OCI-LY3 (cell line): ENCODE measurements around the gene WIPF3.

Experiments used
- H2AFZ ChIP-seq: fragments of 200-600, 300-600 bp; shearing (Covaris generic); 2 replicates; pipeline ENCODE4 v1.6.0; 2014; ENCODE audit warnings: antibody characterized with exemption, low read depth, low read length
- H3K27ac ChIP-seq: fragments of 200-600, 300-600 bp; sonication (generic); 2 replicates; pipeline ENCODE4 v1.5.1; 2014; ENCODE audit warnings: mild to moderate bottlenecking, low read length, moderate library complexity, mixed read lengths
- H3K27me3 ChIP-seq: fragments of 200-600, 300-600 bp; sonication (generic); 2 replicates; pipeline ENCODE4 v1.6.1; 2014; ENCODE audit warnings: low read depth, low read length, mixed read lengths
- H3K36me3 ChIP-seq: fragments of 200-600, 300-600 bp; sonication (generic); replicated peaks from 2 replicates; pipeline ENCODE3; 2014; ENCODE audit warnings: low read depth, low read length, mixed read lengths
- H3K4me1 ChIP-seq: fragments of 300-600, 200-600 bp; sonication (generic); 2 replicates; pipeline ENCODE4 v1.6.1; 2014; ENCODE audit warnings: low read length, mixed read lengths
- H3K4me2 ChIP-seq: fragments of 200-600, 300-600 bp; sonication (generic); 2 replicates; pipeline ENCODE4 v1.6.1; 2014; ENCODE audit warnings: low read length, mixed read lengths
- H3K4me3 ChIP-seq: fragments of 300-600, 200-600 bp; sonication (generic); 2 replicates; pipeline ENCODE4 v1.5.1; 2014; ENCODE audit warnings: antibody characterized with exemption, mild to moderate bottlenecking, low read length, moderate library complexity
- H3K79me2 ChIP-seq: fragments of 300-600, 200-600 bp; shearing (Covaris generic); 2 replicates; pipeline ENCODE4 v1.6.1; 2014; ENCODE audit warnings: mild to moderate bottlenecking, low read length, mixed read lengths
- H3K9ac ChIP-seq: fragments of 300-600, 200-600 bp; shearing (Covaris generic); 2 replicates; pipeline ENCODE4 v1.6.0; 2014; ENCODE audit warnings: mild to moderate bottlenecking, low read length, moderate library complexity
- H3K9me3 ChIP-seq: fragments of 200-600, 300-600 bp; shearing (Covaris generic); 2 replicates; pipeline ENCODE4 v1.6.1; 2014; ENCODE audit warnings: low read length, mixed read lengths; ENCODE audit not compliant: insufficient read depth
- H4K20me1 ChIP-seq: fragments of 200-600, 300-600 bp; sonication (generic); 2 replicates; pipeline ENCODE4 v1.6.1; 2016; ENCODE audit warnings: low read length, mixed read lengths; ENCODE audit not compliant: insufficient read depth
- CTCF ChIP-seq: fragments of 200-600, 300-600 bp; sonication (generic); IDR thresholded peaks from 2 replicates; pipeline ENCODE4 v1.5.1; 2014; ENCODE audit warnings: antibody characterized with exemption, low read length, low read depth
- EZH2phosphoT487 ChIP-seq: fragments of 200-600 bp; shearing (Covaris generic); IDR thresholded peaks from 2 replicates; pipeline ENCODE4 v1.6.1; 2018; ENCODE audit warnings: antibody characterized with exemption, mixed run types, low read depth

WIPF3 gene

DNA sequence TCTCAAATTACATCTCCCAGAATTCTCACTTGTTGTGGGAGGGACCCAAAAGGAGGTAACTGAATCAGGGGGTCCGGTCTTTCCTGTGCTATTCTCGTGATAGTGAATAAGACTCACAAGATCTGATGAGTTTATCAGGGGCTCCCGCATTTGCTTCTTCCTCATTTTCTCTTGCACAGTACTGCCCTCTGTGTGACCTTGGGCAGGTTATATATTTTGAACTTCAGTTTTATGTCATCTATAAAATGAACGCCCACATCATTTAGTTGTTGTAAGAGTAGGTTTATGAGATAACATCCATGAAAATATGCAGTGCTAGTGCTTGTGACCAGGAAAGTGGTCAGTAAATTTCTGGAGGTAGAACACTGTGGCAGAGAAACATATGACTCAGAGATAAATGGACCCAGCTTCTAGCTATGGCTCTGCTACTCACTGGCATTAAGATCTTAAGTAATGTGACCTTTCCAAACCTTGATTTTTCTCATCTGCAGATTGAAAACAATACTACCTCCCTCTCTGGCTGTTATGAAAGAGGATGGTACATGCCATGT is 139.0 kb downstream of the WIPF3 start:
- Histone ChIP-seq H3K36me3 (no peaks in the 10 kb centered on the region), H3K79me2 (no peaks in the 10 kb centered on the region)
- TF ChIP-seq EZH2phosphoT487: no peak
- TF ChIP-seq CTCF: no peak

GRCh38 chr7:29946428-29947186 is 140.3 kb downstream of the WIPF3 start:
- Histone ChIP-seq H3K4me3 (no peak overlapping the region), H4K20me1 (no peaks in the 10 kb centered on the region), H3K9ac (no peak overlapping the region), H3K4me2 (no peak overlapping the region), H3K27me3 (no peaks in the 10 kb centered on the region), H3K4me1 (no peaks in the 10 kb centered on the region), H3K27ac (no peak overlapping the region), H2AFZ (no peak overlapping the region), H3K79me2 (no peaks in the 10 kb centered on the region), H3K9me3 (no peaks in the 10 kb centered on the region), H3K36me3 (peaks cover 4% of the 10 kb centered on the region)
- TF ChIP-seq EZH2phosphoT487: no peak
- TF ChIP-seq CTCF: no peak

More for the DNA sequence above, 139.0 kb downstream of the WIPF3 start:
- Histone ChIP-seq H3K27me3 (no peaks in the 10 kb centered on the region), H4K20me1 (no peaks in the 10 kb centered on the region), H3K27ac (no peak overlapping the region), H3K4me3 (no peak overlapping the region), H3K9me3 (no peaks in the 10 kb centered on the region), H3K4me2 (no peak overlapping the region), H3K4me1 (no peaks in the 10 kb centered on the region), H3K9ac (no peak overlapping the region), H2AFZ (no peak overlapping the region)

- Histone ChIP-seq H3K36me3 (peaks cover 8% of the 10 kb centered on the region), H3K27ac (no peak overlapping the region), H3K9me3 (no peaks in the 10 kb centered on the region), H3K4me2 (no peak overlapping the region), H3K4me1 (no peaks in the 10 kb centered on the region), H3K27me3 (no peaks in the 10 kb centered on the region), H3K79me2 (no peaks in the 10 kb centered on the region), H3K4me3 (no peak overlapping the region), H3K9ac (no peak overlapping the region), H4K20me1 (no peaks in the 10 kb centered on the region), H2AFZ (no peak overlapping the region)
- TF ChIP-seq CTCF: no peak
Observed at GRCh38 chr7:29948587-29948986, 142.3 kb downstream of the WIPF3 start.

DNA sequence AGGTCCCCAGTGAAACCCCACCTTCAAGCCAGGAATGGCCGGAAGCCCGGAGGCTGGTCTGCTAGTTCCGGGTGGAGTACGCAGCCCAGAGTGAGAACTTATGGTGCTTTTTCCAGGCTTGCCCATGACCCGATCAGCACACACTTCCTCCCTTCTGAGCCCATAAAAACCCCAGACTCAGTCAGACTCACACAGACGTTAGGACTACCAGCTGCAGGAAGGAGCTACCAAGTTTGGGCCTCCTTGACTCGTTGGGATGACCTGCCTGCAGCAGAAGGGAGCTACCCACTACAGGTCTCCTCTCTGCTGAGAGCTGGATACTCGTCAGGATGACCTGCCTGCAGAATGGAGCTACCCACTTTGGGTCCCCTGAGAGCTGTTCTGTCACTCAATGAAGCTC is 144.2 kb downstream of the WIPF3 start:
- Histone ChIP-seq H4K20me1 (no peaks in the 10 kb centered on the region), H3K79me2 (no peaks in the 10 kb centered on the region), H3K4me2 (no peak overlapping the region), H3K27ac (no peak overlapping the region), H2AFZ (no peak overlapping the region), H3K9me3 (no peaks in the 10 kb centered on the region), H3K27me3 (no peaks in the 10 kb centered on the region), H3K4me3 (no peak overlapping the region), H3K36me3 (peaks cover 8% of the 10 kb centered on the region), H3K4me1 (no peaks in the 10 kb centered on the region), H3K9ac (no peak overlapping the region)
- no peak for TF ChIP-seq CTCF
- TF ChIP-seq EZH2phosphoT487: no peak
